GM12878 (cell line): Measurements from ENCODE around the gene MYO1C. TPM values are rescaled to one million over a fixed set of nuclear protein-coding genes. Genes with fewer than 3 reads are reported as not detected.

Experiments used
- ATAC-seq: fragments of 200-7000 bp; cut with Tn5 transposase; 3 replicates; pipeline ENCODE4 v1.9.1; 2020; ENCODE audit warnings: mild to moderate bottlenecking, moderate library complexity
- BruUV-seq: library from RNA; stranded (reverse); fragments of 400-500 nt; replicated peaks from 2 replicates; lab custom pipeline; 2021; lab: Mats Ljungman, UMichigan
- CTCF ChIA-PET: fragments of 300-600 bp; sonication (Branson Sonifier 250); formaldehyde crosslinking; extraction: SDS; loops from one replicate; lab custom pipeline; 2021; ENCODE audit warnings: inconsistent platforms; lab: Yijun Ruan, JAX
- POLR2A ChIA-PET: fragments of 350-600 bp; formaldehyde crosslinking; extraction: SDS; loops from one replicate; lab custom pipeline; 2021; ENCODE audit warnings: inconsistent platforms; lab: Charles Lee
- RAD21 ChIA-PET: fragments of 300-600 bp; sonication (Branson Sonifier 250); formaldehyde crosslinking; loops from one replicate; lab custom pipeline; 2023; ENCODE audit warnings: antibody characterized with exemption; ENCODE audit not compliant: unreplicated experiment; lab: Charles Lee
- SMC1A ChIA-PET: fragments of 300-600 bp; sonication (Branson Sonifier 250); formaldehyde crosslinking; loops from one replicate; lab custom pipeline; 2023; ENCODE audit not compliant: unreplicated experiment, uncharacterized antibody; lab: Charles Lee
- DNase-seq: peaks from one replicate; pipeline ENCODE4 v3.0.0-alpha.2; 2011; ENCODE audit warnings: low read depth, low spot score
- FAIRE-seq: peaks from 3 replicates; lab custom pipeline; 2011; peaks lifted over from hg19 to GRCh38; lab: Jason Lieb, UNC
- H2AFZ ChIP-seq: 2 replicates; pipeline ENCODE4 v1.6.0; 2011; ENCODE audit warnings: low read depth, low read length, control low read depth; ENCODE audit not compliant: control insufficient read depth
- H3K27ac ChIP-seq: 2 replicates; pipeline ENCODE4 v1.5.1; 2011; ENCODE audit warnings: control low read depth; ENCODE audit not compliant: control insufficient read depth, insufficient read depth
- H3K27me3 ChIP-seq, 2 experiments: replicated peaks in 1 of 2; 2 replicates each; pipeline versions ENCODE4 v1.6.0 to v1.6.1; 2011; ENCODE audit warnings: low read length in 1 of 2; ENCODE audit not compliant: control insufficient read depth in 2 of 2, insufficient read depth in 2 of 2
- H3K36me3 ChIP-seq, 2 experiments: 2 replicates each; pipeline ENCODE4 v1.5.1; 2011; ENCODE audit warnings: low read length in 1 of 2; ENCODE audit not compliant: control insufficient read depth in 2 of 2, insufficient read depth in 2 of 2
- H3K4me1 ChIP-seq: 2 replicates; pipeline ENCODE4 v1.6.1; 2011; ENCODE audit warnings: mild to moderate bottlenecking, low read length, moderate library complexity, mixed read lengths; ENCODE audit not compliant: control insufficient read depth, insufficient read depth
- H3K4me2 ChIP-seq: 2 replicates; pipeline ENCODE4 v1.6.0; 2011; ENCODE audit warnings: control low read depth; ENCODE audit not compliant: control insufficient read depth, insufficient read depth
- H3K4me3 ChIP-seq: fragments of 200-600 bp; sonication (generic); 2 replicates; pipeline ENCODE4 v1.5.1; 2016
- H3K79me2 ChIP-seq: 2 replicates; pipeline ENCODE4 v1.6.0; 2011; ENCODE audit warnings: low read length; ENCODE audit not compliant: control insufficient read depth, insufficient read depth
- H3K9ac ChIP-seq: 2 replicates; pipeline ENCODE4 v1.8.0; 2011; ENCODE audit warnings: low read length, control low read depth, mixed read lengths; ENCODE audit not compliant: control insufficient read depth, insufficient read depth
- H3K9me3 ChIP-seq: replicated peaks from 3 replicates; pipeline ENCODE4 v1.5.1; 2011; ENCODE audit warnings: mild to moderate bottlenecking, low read length; ENCODE audit not compliant: control insufficient read depth, insufficient read depth
- H4K20me1 ChIP-seq: 2 replicates; pipeline ENCODE4 v1.6.0; 2011; ENCODE audit not compliant: control insufficient read depth, insufficient read depth
- BMI1 ChIP-seq: fragments of 450-650 bp; IDR thresholded peaks from 2 replicates; pipeline ENCODE4 v1.6.1; 2016; ENCODE audit warnings: mild to moderate bottlenecking, moderate library complexity, borderline replicate concordance
- CHD1 ChIP-seq: IDR thresholded peaks from 2 replicates; pipeline ENCODE4 v1.6.1; 2012; ENCODE audit warnings: low read depth, low read length, improper control_type of control experiment
- CHD4 ChIP-seq: fragments of 200-600 bp; sonication (generic); IDR thresholded peaks from 2 replicates; pipeline ENCODE4 v1.6.1; 2016; ENCODE audit warnings: mild to moderate bottlenecking
- GATAD2B ChIP-seq: fragments of 450-650 bp; conservative IDR thresholded peaks from 2 replicates; pipeline ENCODE4 v1.6.1; 2017; ENCODE audit warnings: low read depth, mild to moderate bottlenecking, moderate library complexity
- POLR2AphosphoS5 ChIP-seq: IDR thresholded peaks from 2 replicates; pipeline ENCODE4 v1.6.1; 2011; ENCODE audit warnings: mild to moderate bottlenecking, low read length, inconsistent platforms
- YY1 ChIP-seq: IDR thresholded peaks from 2 replicates; pipeline ENCODE4 v1.6.1; 2011; ENCODE audit warnings: low read depth, mild to moderate bottlenecking, low read length
- WGBS: methylation state at CpG from one replicate; pipeline ENCODE4 v1.1.6; 2016; ENCODE audit warnings: low lambda C conversion rate; ENCODE audit not compliant: insufficient replicate concordance, insufficient coverage; ENCODE audit errors: missing lambda C conversion rate; 5-methylcytosine and 5-hydroxymethylcytosine counted together
- in situ Hi-C: fragments of 300-500 bp; cut with MboI; formaldehyde crosslinking; loops from 9 replicates; pipeline ENCODE4 v1.14.3; 2018; ENCODE audit warnings: mixed read lengths
- intact Hi-C: fragments of 100-400 bp; cut with micrococcal nuclease; formaldehyde crosslinking; loops from one replicate; pipeline ENCODE4 v1.14.2; 2022; ENCODE audit not compliant: unreplicated experiment
- polyA plus RNA-seq, 11 experiments: library from polyadenylated mRNA; depleted of rRNA in 4 of 11; unstranded in 6 of 11; stranded (reverse) in 5 of 11; fragments of >200 nt; fragmentation: Nextera tagmentation in 4 of 11; fragmentation: Illumina TruSeq in 1 of 11; extraction: Ambion mirVana in 4 of 11; extraction: Trizol in 1 of 11; gene quantifications; 1 replicate in 1 of 11; 2 replicates in 10 of 11; pipeline versions ENCODE4 v1.2.1 to v1.2.3, GENCODE V29; 2011 to 2016; ENCODE audit warnings: inconsistent platforms in 2 of 11, missing spikeins in 2 of 11, low read depth in 1 of 11
- total RNA-seq, 4 experiments: library from RNA; depleted of rRNA in 3 of 4; stranded (reverse); fragments of >200 nt in 3 of 4; fragmentation: Illumina TruSeq in 1 of 4; extraction: Trizol in 1 of 4; gene quantifications; 2 replicates each; pipeline versions ENCODE4 v1.2.1 to v1.2.3, GENCODE V29; 2013 to 2021
- TF ChIP-seq, protein P1 (sequence below): fragments of 450-650 bp; IDR thresholded peaks from 2 replicates; pipeline ENCODE4 v1.6.1; 2017; ENCODE audit warnings: mild to moderate bottlenecking, moderate library complexity
- TF ChIP-seq, protein P2 (sequence below): IDR thresholded peaks from 2 replicates; pipeline ENCODE4 v1.6.1; 2012; ENCODE audit warnings: improper control_type of control experiment, low read depth, low read length; ENCODE audit not compliant: insufficient replicate concordance

MYO1C gene
- total and polyA plus RNA-seq, 10 of the 15 experiments (the other 5 are each of a cell fraction or from before 2014, with no cell fraction given): 1.2 to 92.0 (median 36.6) TPM

DNA sequence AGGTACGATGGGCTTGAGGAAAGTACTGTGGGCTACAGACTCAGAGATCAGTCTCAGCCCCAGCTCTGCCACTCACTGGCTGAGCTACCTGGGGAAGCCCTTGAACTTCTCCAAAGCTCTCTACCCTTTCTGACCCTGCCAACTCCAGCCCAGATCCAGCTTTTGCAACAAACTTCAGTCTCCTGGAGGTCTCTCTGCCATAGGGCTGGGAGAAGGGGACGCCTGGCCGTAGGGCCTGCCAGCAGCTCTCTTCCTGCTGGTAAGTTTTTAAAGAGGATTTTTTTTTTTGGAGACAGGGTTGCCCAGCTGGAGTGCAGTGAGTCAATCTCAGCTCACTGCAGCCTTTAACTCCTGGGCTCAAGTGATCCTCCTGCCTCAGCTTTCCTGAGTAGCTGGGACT, 12.4 kb upstream of the MYO1C start:
- Histone ChIP-seq H3K4me3 (no peak overlapping the region), H3K9me3 (no peaks in the 10 kb centered on the region), H3K36me3 (no peaks in the 10 kb centered on the region; a peak in 1 of 4 replicates), H3K4me1 (no peaks in the 10 kb centered on the region), H2AFZ (no peak overlapping the region), H3K27me3 (no peaks in the 10 kb centered on the region), H3K4me2 (no peak overlapping the region), H3K27ac (no peak overlapping the region), H3K9ac (no peak overlapping the region), H3K79me2 (no peaks in the 10 kb centered on the region), H4K20me1 (no peaks in the 10 kb centered on the region)
- no peak for FAIRE-seq
- DNase-seq: no peak
- ChIA-PET CTCF (interaction anchor here (1.4 to 1.6 kb wide), 2 partner anchors 11 to 139 kb away, joined by 6 read pairs; no protein-coding TSS in a partner anchor), POLR2A (no interaction called here), SMC1A (no interaction called here), RAD21 (interaction anchor here (1.7 kb wide), 1 partner anchor 140 kb away, joined by 6 read pairs; no protein-coding TSS in a partner anchor)
- in situ Hi-C loops: no loop called here
- no TSS peak for BruUV-seq
- 100% methylated on average over 3 of the region's 3 CpGs for WGBS
- TF ChIP-seq POLR2AphosphoS5: no peak
- ATAC-seq: no peak
- intact Hi-C loops: no loop called here

DNA sequence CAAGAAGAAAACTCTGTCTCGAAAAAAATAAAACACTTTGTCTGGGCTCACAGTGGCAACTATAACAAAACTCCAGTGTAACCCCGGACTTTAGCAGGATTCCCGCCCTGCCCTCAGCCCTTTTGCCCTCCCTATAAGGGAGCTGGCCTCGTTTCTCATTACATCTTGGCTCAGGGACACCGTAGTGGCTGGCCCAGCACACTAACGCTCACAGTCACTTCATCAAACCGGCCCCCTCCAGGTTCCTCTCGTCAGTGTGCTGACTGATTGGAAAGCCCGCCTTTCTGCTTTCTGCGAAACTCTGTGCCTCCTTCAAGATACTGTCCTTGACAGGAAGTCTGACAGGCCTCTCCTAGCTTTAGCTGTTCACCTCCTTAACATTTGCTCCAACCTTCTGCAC, 11.2 kb upstream of the MYO1C start:
- no peaks in the 10 kb centered on the region for H3K9me3 ChIP-seq
- no peaks in the 10 kb centered on the region for H3K27me3 ChIP-seq
- no peaks in the 10 kb centered on the region; a peak in 1 of 4 replicates for H3K36me3 ChIP-seq
- no peaks in the 10 kb centered on the region for H3K4me1 ChIP-seq
- FAIRE-seq (no peak), DNase-seq (no peak), ATAC-seq (no peak)
- POLR2A ChIA-PET: no interaction called here
- RAD21 ChIA-PET: interaction anchor here (1.7 kb wide), 1 partner anchor 138 kb away, joined by 6 read pairs; no protein-coding TSS in a partner anchor
- WGBS: 83% methylated on average over 10 of the region's 10 CpGs
- H3K9ac ChIP-seq: no peak overlapping the region
- in situ Hi-C loops (no loop called here), intact Hi-C loops (no loop called here)
- CTCF ChIA-PET: no interaction called here
- BruUV-seq: no TSS peak
- H3K4me2 ChIP-seq: no peak overlapping the region
- no peak overlapping the region for H2AFZ ChIP-seq
- no peaks in the 10 kb centered on the region for H4K20me1 ChIP-seq
- no peak overlapping the region for H3K27ac ChIP-seq
- SMC1A ChIA-PET: no interaction called here
- H3K4me3 ChIP-seq: no peak overlapping the region
- no peaks in the 10 kb centered on the region for H3K79me2 ChIP-seq
- TF ChIP-seq, protein P1, sequence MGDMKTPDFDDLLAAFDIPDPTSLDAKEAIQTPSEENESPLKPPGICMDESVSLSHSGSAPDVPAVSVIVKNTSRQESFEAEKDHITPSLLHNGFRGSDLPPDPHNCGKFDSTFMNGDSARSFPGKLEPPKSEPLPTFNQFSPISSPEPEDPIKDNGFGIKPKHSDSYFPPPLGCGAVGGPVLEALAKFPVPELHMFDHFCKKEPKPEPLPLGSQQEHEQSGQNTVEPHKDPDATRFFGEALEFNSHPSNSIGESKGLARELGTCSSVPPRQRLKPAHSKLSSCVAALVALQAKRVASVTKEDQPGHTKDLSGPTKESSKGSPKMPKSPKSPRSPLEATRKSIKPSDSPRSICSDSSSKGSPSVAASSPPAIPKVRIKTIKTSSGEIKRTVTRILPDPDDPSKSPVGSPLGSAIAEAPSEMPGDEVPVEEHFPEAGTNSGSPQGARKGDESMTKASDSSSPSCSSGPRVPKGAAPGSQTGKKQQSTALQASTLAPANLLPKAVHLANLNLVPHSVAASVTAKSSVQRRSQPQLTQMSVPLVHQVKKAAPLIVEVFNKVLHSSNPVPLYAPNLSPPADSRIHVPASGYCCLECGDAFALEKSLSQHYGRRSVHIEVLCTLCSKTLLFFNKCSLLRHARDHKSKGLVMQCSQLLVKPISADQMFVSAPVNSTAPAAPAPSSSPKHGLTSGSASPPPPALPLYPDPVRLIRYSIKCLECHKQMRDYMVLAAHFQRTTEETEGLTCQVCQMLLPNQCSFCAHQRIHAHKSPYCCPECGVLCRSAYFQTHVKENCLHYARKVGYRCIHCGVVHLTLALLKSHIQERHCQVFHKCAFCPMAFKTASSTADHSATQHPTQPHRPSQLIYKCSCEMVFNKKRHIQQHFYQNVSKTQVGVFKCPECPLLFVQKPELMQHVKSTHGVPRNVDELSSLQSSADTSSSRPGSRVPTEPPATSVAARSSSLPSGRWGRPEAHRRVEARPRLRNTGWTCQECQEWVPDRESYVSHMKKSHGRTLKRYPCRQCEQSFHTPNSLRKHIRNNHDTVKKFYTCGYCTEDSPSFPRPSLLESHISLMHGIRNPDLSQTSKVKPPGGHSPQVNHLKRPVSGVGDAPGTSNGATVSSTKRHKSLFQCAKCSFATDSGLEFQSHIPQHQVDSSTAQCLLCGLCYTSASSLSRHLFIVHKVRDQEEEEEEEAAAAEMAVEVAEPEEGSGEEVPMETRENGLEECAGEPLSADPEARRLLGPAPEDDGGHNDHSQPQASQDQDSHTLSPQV: no peak
- TF ChIP-seq BMI1: no peak
- TF ChIP-seq YY1: no peak
- TF ChIP-seq CHD4: no peak
- TF ChIP-seq, protein P2, sequence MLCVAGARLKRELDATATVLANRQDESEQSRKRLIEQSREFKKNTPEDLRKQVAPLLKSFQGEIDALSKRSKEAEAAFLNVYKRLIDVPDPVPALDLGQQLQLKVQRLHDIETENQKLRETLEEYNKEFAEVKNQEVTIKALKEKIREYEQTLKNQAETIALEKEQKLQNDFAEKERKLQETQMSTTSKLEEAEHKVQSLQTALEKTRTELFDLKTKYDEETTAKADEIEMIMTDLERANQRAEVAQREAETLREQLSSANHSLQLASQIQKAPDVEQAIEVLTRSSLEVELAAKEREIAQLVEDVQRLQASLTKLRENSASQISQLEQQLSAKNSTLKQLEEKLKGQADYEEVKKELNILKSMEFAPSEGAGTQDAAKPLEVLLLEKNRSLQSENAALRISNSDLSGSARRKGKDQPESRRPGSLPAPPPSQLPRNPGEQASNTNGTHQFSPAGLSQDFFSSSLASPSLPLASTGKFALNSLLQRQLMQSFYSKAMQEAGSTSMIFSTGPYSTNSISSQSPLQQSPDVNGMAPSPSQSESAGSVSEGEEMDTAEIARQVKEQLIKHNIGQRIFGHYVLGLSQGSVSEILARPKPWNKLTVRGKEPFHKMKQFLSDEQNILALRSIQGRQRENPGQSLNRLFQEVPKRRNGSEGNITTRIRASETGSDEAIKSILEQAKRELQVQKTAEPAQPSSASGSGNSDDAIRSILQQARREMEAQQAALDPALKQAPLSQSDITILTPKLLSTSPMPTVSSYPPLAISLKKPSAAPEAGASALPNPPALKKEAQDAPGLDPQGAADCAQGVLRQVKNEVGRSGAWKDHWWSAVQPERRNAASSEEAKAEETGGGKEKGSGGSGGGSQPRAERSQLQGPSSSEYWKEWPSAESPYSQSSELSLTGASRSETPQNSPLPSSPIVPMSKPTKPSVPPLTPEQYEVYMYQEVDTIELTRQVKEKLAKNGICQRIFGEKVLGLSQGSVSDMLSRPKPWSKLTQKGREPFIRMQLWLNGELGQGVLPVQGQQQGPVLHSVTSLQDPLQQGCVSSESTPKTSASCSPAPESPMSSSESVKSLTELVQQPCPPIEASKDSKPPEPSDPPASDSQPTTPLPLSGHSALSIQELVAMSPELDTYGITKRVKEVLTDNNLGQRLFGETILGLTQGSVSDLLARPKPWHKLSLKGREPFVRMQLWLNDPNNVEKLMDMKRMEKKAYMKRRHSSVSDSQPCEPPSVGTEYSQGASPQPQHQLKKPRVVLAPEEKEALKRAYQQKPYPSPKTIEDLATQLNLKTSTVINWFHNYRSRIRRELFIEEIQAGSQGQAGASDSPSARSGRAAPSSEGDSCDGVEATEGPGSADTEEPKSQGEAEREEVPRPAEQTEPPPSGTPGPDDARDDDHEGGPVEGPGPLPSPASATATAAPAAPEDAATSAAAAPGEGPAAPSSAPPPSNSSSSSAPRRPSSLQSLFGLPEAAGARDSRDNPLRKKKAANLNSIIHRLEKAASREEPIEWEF: no peak
- no peak for TF ChIP-seq CHD1
- no peak for TF ChIP-seq GATAD2B
